HEK293T (cell line): ENCODE results near the gene SPOPL.

Experiments
- CTCF ChIA-PET: fragments of 350-600 bp; formaldehyde crosslinking; extraction: SDS; loops from one replicate; lab custom pipeline; 2021; ENCODE audit warnings: antibody characterized with exemption, inconsistent platforms; lab: Yijun Ruan, JAX
- POLR2A ChIA-PET: fragments of 350-600 bp; formaldehyde crosslinking; extraction: SDS; loops from one replicate; lab custom pipeline; 2020; ENCODE audit warnings: antibody characterized with exemption, inconsistent platforms; lab: Yijun Ruan, JAX
- DNase-seq: peaks from one replicate; pipeline ENCODE4 v3.0.0; 2012; ENCODE audit warnings: mixed read lengths; ENCODE audit errors: extremely low spot score
- ARNT ChIP-seq: fragments of 450-650 bp; IDR thresholded peaks from 2 replicates; pipeline ENCODE4 v1.6.1; 2017; ENCODE audit warnings: mild to moderate bottlenecking
- BHLHE40 ChIP-seq: fragments of 450-650 bp; IDR thresholded peaks from 2 replicates; pipeline ENCODE4 v1.6.1; 2016; ENCODE audit warnings: mild to moderate bottlenecking, moderate library complexity, borderline replicate concordance
- CTBP1 ChIP-seq: fragments of 450-650 bp; IDR thresholded peaks from 2 replicates; pipeline ENCODE4 v1.6.1; 2016; ENCODE audit warnings: borderline replicate concordance
- ELF4 ChIP-seq: fragments of 450-650 bp; IDR thresholded peaks from 2 replicates; pipeline ENCODE4 v1.6.1; 2017; ENCODE audit warnings: antibody characterized with exemption
- FOXA1 ChIP-seq: fragments of 450-650 bp; IDR thresholded peaks from 2 replicates; pipeline ENCODE4 v1.6.1; 2016; ENCODE audit warnings: mild to moderate bottlenecking
- FOXK2 ChIP-seq: fragments of 450-650 bp; IDR thresholded peaks from 2 replicates; pipeline ENCODE4 v1.6.1; 2016; ENCODE audit warnings: mild to moderate bottlenecking
- FOXM1 ChIP-seq: fragments of 450-650 bp; IDR thresholded peaks from 2 replicates; pipeline ENCODE4 v1.6.1; 2017; ENCODE audit warnings: mild to moderate bottlenecking, borderline replicate concordance
- HDGF ChIP-seq: fragments of 450-650 bp; IDR thresholded peaks from 2 replicates; pipeline ENCODE4 v1.6.1; 2017; ENCODE audit warnings: antibody characterized with exemption, borderline replicate concordance
- L3MBTL2 ChIP-seq: fragments of 450-650 bp; conservative IDR thresholded peaks from 2 replicates; pipeline ENCODE4 v1.6.1; 2016; ENCODE audit warnings: mild to moderate bottlenecking
- LEF1 ChIP-seq: fragments of 450-650 bp; IDR thresholded peaks from 2 replicates; pipeline ENCODE4 v1.6.1; 2017; ENCODE audit warnings: mild to moderate bottlenecking, borderline replicate concordance
- NFRKB ChIP-seq: fragments of 450-650 bp; IDR thresholded peaks from 2 replicates; pipeline ENCODE4 v1.6.1; 2016; ENCODE audit warnings: mild to moderate bottlenecking, moderate library complexity
- SP1 ChIP-seq: fragments of 450-650 bp; IDR thresholded peaks from 2 replicates; pipeline ENCODE4 v1.6.1; 2017
- SUZ12 ChIP-seq: fragments of 450-650 bp; IDR thresholded peaks from 2 replicates; pipeline ENCODE4 v1.6.1; 2016; ENCODE audit warnings: mild to moderate bottlenecking
- TARDBP ChIP-seq: fragments of 450-650 bp; IDR thresholded peaks from 2 replicates; pipeline ENCODE4 v1.6.1; 2016
- ZNF384 ChIP-seq: fragments of 450-650 bp; IDR thresholded peaks from 2 replicates; pipeline ENCODE4 v1.6.1; 2016
- TF ChIP-seq, protein P1 (sequence below): fragments of 450-650 bp; IDR thresholded peaks from 2 replicates; pipeline ENCODE4 v1.6.1; 2016

SPOPL gene

DNA sequence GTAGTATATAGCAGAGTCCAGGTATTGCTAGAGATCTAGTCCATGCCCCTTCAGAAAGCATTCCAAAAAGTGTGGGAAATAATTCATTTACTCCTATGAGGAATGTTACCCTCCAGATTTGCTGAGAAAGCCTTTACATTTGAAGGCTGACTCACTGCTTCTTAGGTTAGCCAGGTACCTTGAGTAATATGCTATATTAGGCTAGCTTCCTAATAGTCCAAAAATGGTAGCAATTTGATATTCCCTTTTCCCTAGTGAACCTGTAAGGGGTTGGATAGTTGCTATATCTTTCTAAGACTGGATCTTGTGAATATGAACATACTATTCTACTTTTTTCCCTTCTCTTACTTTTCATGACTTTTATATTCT lies 63.6 kb downstream of the SPOPL start:
- DNase-seq = no peak
- ChIA-PET POLR2A (no interaction called here), CTCF (no interaction called here)
- no peak for TF ChIP-seq CTBP1
- TF ChIP-seq NFRKB = no peak
- TF ChIP-seq FOXM1 = no peak
- TF ChIP-seq BHLHE40 = no peak
- TF ChIP-seq LEF1 = no peak
- TF ChIP-seq TARDBP = no peak
- TF ChIP-seq FOXA1 = no peak
- TF ChIP-seq SP1 = no peak
- no peak for TF ChIP-seq HDGF
- no peak for TF ChIP-seq ARNT
- TF ChIP-seq, protein P1, sequence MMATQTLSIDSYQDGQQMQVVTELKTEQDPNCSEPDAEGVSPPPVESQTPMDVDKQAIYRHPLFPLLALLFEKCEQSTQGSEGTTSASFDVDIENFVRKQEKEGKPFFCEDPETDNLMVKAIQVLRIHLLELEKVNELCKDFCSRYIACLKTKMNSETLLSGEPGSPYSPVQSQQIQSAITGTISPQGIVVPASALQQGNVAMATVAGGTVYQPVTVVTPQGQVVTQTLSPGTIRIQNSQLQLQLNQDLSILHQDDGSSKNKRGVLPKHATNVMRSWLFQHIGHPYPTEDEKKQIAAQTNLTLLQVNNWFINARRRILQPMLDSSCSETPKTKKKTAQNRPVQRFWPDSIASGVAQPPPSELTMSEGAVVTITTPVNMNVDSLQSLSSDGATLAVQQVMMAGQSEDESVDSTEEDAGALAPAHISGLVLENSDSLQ = no peak
- TF ChIP-seq SUZ12 = no peak
- no peak for TF ChIP-seq L3MBTL2
- no peak for TF ChIP-seq ZNF384
- no peak for TF ChIP-seq ELF4
- TF ChIP-seq FOXK2 = no peak

DNA sequence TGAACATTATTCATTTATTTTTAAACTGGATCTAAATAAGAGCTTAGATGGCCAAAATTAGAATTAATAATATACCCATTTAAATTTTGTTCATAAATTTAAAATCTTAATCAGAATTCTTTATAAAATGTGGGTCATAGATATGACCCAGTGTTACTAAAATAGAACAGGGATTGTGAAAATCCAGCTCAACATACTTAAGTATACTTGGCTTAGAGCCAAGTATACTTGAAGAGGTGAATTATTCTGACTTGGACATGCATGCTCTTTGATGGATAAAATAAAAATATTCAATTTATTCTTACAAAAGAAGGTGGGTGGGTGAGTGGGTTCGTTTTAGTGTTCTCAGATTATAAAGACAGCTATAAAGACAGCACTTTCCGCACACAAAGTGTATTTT lies 70.7 kb downstream of the SPOPL start:
- CTCF ChIA-PET = no interaction called here
- DNase-seq = no peak
- POLR2A ChIA-PET = no interaction called here

DNA sequence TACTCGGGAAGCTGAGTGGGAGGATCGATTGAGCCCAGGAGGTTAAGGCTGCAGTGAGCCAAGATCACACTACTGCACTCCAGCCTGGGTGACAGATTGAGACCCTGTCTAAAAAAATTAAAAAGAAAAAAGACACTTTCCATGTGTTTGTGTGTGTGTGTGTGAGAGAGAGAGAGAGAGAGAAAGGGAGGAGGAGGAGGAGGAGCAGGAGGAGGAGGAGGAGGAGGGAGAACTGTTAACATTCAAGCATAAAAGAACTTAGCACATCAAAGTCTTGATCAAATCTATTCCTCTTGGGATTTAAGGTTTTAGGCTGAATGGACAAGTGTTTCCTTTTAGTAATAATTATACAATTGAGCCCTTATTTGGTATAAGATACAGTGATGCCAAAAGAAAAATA lies 75.5 kb downstream of the SPOPL start:
- TF ChIP-seq SUZ12 (no peak), ELF4 (no peak), FOXA1 (no peak), FOXM1 (no peak), SP1 (no peak), FOXK2 (no peak), LEF1 (no peak), NFRKB (no peak), CTBP1 (no peak), ARNT (no peak), BHLHE40 (no peak), HDGF (no peak), TARDBP (no peak), L3MBTL2 (no peak), ZNF384 (no peak)
- TF ChIP-seq, protein P1 = no peak
- no peak for DNase-seq
- POLR2A ChIA-PET = no interaction called here
- CTCF ChIA-PET = no interaction called here

More for the DNA sequence above, 70.7 kb downstream of the SPOPL start:
- TF ChIP-seq CTBP1 (no peak), SUZ12 (no peak), ARNT (no peak), HDGF (no peak), SP1 (no peak), TARDBP (no peak), LEF1 (no peak), BHLHE40 (no peak), FOXK2 (no peak), FOXM1 (no peak), ZNF384 (no peak), NFRKB (no peak), L3MBTL2 (no peak), FOXA1 (no peak), ELF4 (no peak)
- TF ChIP-seq, protein P1 = no peak

DNA sequence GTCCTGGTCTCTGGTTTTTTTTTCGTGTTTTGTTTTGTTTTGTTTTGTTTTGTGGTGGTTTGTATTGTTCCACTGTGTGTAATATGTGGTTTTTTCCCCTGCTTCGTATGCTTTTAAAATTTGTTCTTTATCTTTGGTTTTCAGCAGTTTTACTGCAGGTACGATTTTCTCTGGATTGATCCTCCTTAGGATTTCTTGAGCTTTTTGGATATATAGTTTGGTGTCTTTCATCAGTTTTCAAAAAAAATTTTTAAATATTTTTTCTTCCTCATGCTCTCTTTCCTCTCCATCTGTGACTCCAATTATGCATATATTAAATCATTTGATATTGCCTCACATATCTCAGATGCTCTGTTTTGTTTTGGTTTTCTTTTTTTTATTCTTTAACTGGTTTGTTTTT lies 78.0 kb downstream of the SPOPL start:
- no peak for DNase-seq
- ChIA-PET CTCF (no interaction called here), POLR2A (no interaction called here)
- TF ChIP-seq, protein P1 = no peak
- TF ChIP-seq CTBP1 (no peak), TARDBP (no peak), ZNF384 (no peak), ARNT (no peak), LEF1 (no peak), HDGF (no peak), FOXA1 (no peak)

DNA sequence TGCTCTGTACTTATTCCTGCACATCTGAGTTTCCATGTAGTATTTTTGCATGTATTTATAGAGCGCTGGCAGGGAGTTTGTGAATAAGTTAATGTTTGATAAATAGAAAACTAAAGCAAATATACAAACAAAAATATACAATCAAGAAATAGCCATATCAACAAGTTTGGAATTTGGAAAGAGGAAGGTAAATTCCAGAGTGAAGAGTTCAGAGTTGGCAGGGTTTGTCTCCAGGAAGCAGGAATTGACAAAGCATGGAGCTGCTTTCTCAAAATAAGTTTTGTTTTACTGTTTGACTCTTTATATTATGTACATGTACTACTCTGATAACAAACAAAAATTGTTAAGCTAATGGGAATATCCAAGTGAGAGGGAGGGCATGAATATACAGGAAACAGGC lies 80.3 kb downstream of the SPOPL start:
- ChIA-PET POLR2A (no interaction called here), CTCF (no interaction called here)
- DNase-seq = no peak
- TF ChIP-seq ZNF384 (no peak), LEF1 (no peak), BHLHE40 (no peak), ELF4 (no peak), SUZ12 (no peak), ARNT (no peak), FOXM1 (no peak), FOXA1 (no peak), L3MBTL2 (no peak), TARDBP (no peak), HDGF (no peak), SP1 (no peak), NFRKB (no peak), CTBP1 (no peak), FOXK2 (no peak)
- TF ChIP-seq, protein P1 = no peak
